Kidney (tissue), 14 donors: ENCODE data around the gene ZNF814. TPM values are rescaled to one million over a fixed set of nuclear protein-coding genes. Genes with fewer than 3 reads are reported as not detected.

Experiments used
- DNase-seq, 5 donors: peaks; one replicate each; pipeline ENCODE4 v3.0.0-alpha.2; 2013 to 2020
- FAIRE-seq: peaks from 2 replicates; lab custom pipeline; 2012; peaks lifted over from hg19 to GRCh38; lab: Jason Lieb, UNC
- H3K27ac ChIP-seq, 2 donors: one replicate each; pipeline ENCODE4 v1.7.0; 2013; ENCODE audit warnings: low read depth in 2 of 2, low read length in 2 of 2, inconsistent platforms in 1 of 2
- H3K27me3 ChIP-seq: one replicate; pipeline ENCODE4 v1.7.1; 2013; ENCODE audit warnings: low read length, inconsistent platforms; ENCODE audit not compliant: control insufficient read depth, insufficient read depth
- H3K36me3 ChIP-seq, 3 donors: one replicate each; pipeline versions ENCODE4 v1.7.0 to v1.7.1; 2013; ENCODE audit warnings: low read length in 3 of 3, control low read depth in 1 of 3, inconsistent platforms in 1 of 3; ENCODE audit not compliant: insufficient read depth in 3 of 3, control insufficient read depth in 2 of 3
- H3K4me1 ChIP-seq, 3 donors: one replicate each; pipeline versions ENCODE4 v1.7.0 to v1.7.1; 2013; ENCODE audit warnings: low read length in 3 of 3, inconsistent platforms in 1 of 3, low read depth in 1 of 3; ENCODE audit not compliant: control insufficient read depth in 2 of 3, insufficient read depth in 2 of 3
- H3K4me3 ChIP-seq, 3 donors: one replicate each; pipeline versions ENCODE4 v1.7.0 to v1.8.1; 2013; ENCODE audit warnings: low read length in 3 of 3, control low read depth in 1 of 3, inconsistent platforms in 1 of 3
- H3K9ac ChIP-seq, 3 donors: one replicate each; pipeline versions ENCODE4 v1.7.0 to v1.7.1; 2013; ENCODE audit warnings: low read length in 3 of 3, control low read depth in 1 of 3, inconsistent platforms in 1 of 3
- H3K9me3 ChIP-seq, 3 donors: one replicate each; pipeline versions ENCODE4 v1.7.0 to v1.7.1; 2013; ENCODE audit warnings: low read length in 3 of 3, control low read depth in 1 of 3, inconsistent platforms in 1 of 3; ENCODE audit not compliant: control insufficient read depth in 2 of 3, insufficient read depth in 1 of 3
- intact Hi-C: fragments of 100-400 bp; cut with DNase I; formaldehyde crosslinking; loops from one replicate; pipeline ENCODE4 v1.11.1; 2022
- polyA plus RNA-seq: library from polyadenylated mRNA; stranded (reverse); fragments of 350-450 nt; fragmentation: Illumina TruSeq; extraction: RNeasy Lipid Tissue Mini Kit (QIAGEN cat#74804); gene quantifications from one replicate; pipeline ENCODE4 v1.2.3, GENCODE V29; 2014; ENCODE audit warnings: low read depth, low replicate concordance; ENCODE audit not compliant: insufficient read depth
- total RNA-seq: library from RNA; stranded (reverse); fragmentation: NEBNext Ultra II Directional; extraction: Animal tissue kit (Norgen Biotek cat#: 25700); gene quantifications from one replicate; pipeline ENCODE4 v1.2.1, GENCODE V29; 2021
- TF ChIP-seq, protein P1 (sequence below): IDR thresholded peaks from 3 replicates; pipeline ENCODE4 v1.5.1; 2012; ENCODE audit warnings: mild to moderate bottlenecking, moderate library complexity, borderline replicate concordance; ENCODE audit not compliant: insufficient read depth; ENCODE audit errors: extremely low read depth
- donor health status: control.
- donor health status: control.
- donor health status: control.
- donor health status: control.
- donor health status: control.
- donor health status: DM: yes; HTN: yes; CAD: no.
- donor health status: Normal renal cell carcinoma (clear cell type).

ZNF814 gene
- total and polyA plus RNA-seq, 2 donors from 2014 or later = 26.7 to 27.7 TPM

DNA sequence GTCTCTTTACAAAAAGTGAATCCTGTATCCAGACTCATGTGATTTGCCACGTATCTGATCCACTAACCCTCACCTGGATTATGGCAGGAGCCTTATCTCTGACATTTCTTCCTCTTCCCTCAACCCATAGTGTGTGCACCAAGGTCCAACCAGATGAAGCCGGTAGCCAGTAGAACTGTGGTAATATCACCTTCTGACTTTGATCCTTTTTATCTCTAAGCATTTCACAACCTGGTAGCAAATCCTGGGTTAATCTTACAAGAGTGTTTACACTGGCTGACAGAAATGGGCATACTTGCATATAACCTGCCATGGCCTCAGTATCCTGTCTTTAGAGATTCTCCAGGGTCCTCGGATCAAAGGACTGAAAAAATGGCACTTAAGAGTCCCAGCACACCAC is 25.7 kb upstream of the ZNF814 start:
- no peak for FAIRE-seq

DNA sequence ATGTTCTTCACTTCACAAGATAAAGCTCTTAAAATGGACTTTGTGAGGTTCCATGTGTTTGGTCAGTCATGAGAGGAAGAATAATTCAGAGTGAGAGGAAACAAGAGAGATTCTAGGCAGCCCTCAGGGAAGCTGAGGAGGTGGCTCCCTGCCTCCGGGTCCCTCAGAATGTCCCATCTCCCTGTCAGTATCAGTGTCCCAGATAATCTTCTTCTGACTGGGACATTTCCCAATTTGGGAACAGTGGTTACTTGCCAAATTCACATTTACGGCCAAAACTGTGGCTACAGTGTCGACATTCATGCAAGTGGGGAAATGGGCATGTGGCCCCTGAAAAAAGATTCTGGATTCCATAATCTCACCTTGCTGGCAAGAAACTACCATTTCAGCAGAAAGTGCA is 18.6 kb upstream of the ZNF814 start:
- Histone ChIP-seq H3K27me3 (no peaks in the 10 kb centered on the region), H3K9me3 (no peaks in the 10 kb centered on the region), H3K4me1 (peaks cover 0 to 3% (median 0%) of the 10 kb centered on the region in 3 donors), H3K36me3 (peaks cover 5 to 15% (median 5%) of the 10 kb centered on the region in 3 donors), H3K27ac (no peak overlapping the region), H3K4me3 (no peak overlapping the region), H3K9ac (no peak overlapping the region)
- TF ChIP-seq, protein P1, sequence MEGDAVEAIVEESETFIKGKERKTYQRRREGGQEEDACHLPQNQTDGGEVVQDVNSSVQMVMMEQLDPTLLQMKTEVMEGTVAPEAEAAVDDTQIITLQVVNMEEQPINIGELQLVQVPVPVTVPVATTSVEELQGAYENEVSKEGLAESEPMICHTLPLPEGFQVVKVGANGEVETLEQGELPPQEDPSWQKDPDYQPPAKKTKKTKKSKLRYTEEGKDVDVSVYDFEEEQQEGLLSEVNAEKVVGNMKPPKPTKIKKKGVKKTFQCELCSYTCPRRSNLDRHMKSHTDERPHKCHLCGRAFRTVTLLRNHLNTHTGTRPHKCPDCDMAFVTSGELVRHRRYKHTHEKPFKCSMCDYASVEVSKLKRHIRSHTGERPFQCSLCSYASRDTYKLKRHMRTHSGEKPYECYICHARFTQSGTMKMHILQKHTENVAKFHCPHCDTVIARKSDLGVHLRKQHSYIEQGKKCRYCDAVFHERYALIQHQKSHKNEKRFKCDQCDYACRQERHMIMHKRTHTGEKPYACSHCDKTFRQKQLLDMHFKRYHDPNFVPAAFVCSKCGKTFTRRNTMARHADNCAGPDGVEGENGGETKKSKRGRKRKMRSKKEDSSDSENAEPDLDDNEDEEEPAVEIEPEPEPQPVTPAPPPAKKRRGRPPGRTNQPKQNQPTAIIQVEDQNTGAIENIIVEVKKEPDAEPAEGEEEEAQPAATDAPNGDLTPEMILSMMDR = no peak
- intact Hi-C loops = no loop called here
- FAIRE-seq = no peak
- no peak for DNase-seq

More for the DNA sequence above, 25.7 kb upstream of the ZNF814 start:
- intact Hi-C loops = no loop called here
- Histone ChIP-seq H3K9me3 (no peaks in the 10 kb centered on the region), H3K27me3 (no peaks in the 10 kb centered on the region), H3K4me3 (no peak overlapping the region), H3K9ac (no peak overlapping the region), H3K36me3 (peaks cover 0 to 7% (median 3%) of the 10 kb centered on the region in 3 donors), H3K4me1 (peaks cover 0 to 12% (median 6%) of the 10 kb centered on the region in 3 donors), H3K27ac (no peak overlapping the region)
- no peak for DNase-seq
- TF ChIP-seq, protein P1 = no peak

GRCh38 chr19:57905258-57905657 is 16.4 kb upstream of the ZNF814 start:
- H3K27me3 ChIP-seq = no peaks in the 10 kb centered on the region
- H3K27ac ChIP-seq = no peak overlapping the region
- no peak for FAIRE-seq
- no peak overlapping the region for H3K9ac ChIP-seq
- H3K4me3 ChIP-seq = no peak overlapping the region
- intact Hi-C loops = no loop called here
- peaks cover 0 to 3% (median 0%) of the 10 kb centered on the region in 3 donors for H3K4me1 ChIP-seq
- DNase-seq = no peak
- peaks cover 2 to 8% (median 5%) of the 10 kb centered on the region in 3 donors for H3K36me3 ChIP-seq
- no peaks in the 10 kb centered on the region for H3K9me3 ChIP-seq
- TF ChIP-seq, protein P1 = no peak
